H1 (cell line): ENCODE results near the gene A3GALT2. TPM values are rescaled to one million over a fixed set of nuclear protein-coding genes. Genes with fewer than 3 reads are reported as not detected.

Experiments
- polyA plus RNA-seq, 7 experiments: library from polyadenylated mRNA; depleted of rRNA in 3 of 7; stranded (reverse) in 5 of 7; unstranded in 2 of 7; fragments of >200 nt in 5 of 7; fragments of 200-250 nt in 2 of 7; gene quantifications; 1 replicate in 5 of 7; 2 replicates in 1 of 7; 4 replicates in 1 of 7; pipeline versions ENCODE4 v1.2.1 to v1.2.3, GENCODE V29; 2011 to 2013; ENCODE audit warnings: missing spikeins in 2 of 7, mixed read lengths in 2 of 7
- total RNA-seq: library from RNA; stranded (reverse); fragmentation: NEBNext Ultra II Directional; extraction: Animal tissue kit (Norgen Biotek cat#: 25700); gene quantifications from 2 replicates; pipeline ENCODE4 v1.2.1, GENCODE V29; 2021
- TF ChIP-seq, protein P1 (sequence below): fragments of 300-600 bp; sonication (generic); IDR thresholded peaks from 2 replicates; pipeline ENCODE4 v1.7.1; 2012; ENCODE audit warnings: low read length, moderate library complexity, mild to moderate bottlenecking, inconsistent platforms; ENCODE audit not compliant: insufficient replicate concordance

A3GALT2 gene
- total and polyA plus RNA-seq, 2 of the 8 experiments (the other 6 are each of a cell fraction or from before 2014, with no cell fraction given), result not detected

DNA sequence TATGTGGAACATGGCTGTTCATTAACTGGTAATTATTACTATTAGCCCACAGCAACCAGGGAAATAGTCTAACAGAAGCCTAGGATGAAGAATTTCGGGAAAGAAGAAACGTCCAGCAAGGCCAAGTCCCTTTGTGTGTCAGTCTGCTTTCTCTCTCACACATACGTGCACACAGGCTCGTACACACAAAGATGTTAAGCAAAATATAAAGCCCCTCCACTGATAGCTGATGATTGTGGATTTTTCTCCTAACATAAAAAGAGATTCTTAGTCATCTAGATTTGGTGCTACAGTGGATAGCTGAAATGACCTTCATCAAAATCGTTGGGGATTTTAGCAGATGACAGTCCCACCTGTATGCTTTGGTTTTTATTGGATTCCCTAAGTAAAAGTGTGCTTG is 42.1 kb upstream of the A3GALT2 start (continued):
- TF ChIP-seq, protein P1, sequence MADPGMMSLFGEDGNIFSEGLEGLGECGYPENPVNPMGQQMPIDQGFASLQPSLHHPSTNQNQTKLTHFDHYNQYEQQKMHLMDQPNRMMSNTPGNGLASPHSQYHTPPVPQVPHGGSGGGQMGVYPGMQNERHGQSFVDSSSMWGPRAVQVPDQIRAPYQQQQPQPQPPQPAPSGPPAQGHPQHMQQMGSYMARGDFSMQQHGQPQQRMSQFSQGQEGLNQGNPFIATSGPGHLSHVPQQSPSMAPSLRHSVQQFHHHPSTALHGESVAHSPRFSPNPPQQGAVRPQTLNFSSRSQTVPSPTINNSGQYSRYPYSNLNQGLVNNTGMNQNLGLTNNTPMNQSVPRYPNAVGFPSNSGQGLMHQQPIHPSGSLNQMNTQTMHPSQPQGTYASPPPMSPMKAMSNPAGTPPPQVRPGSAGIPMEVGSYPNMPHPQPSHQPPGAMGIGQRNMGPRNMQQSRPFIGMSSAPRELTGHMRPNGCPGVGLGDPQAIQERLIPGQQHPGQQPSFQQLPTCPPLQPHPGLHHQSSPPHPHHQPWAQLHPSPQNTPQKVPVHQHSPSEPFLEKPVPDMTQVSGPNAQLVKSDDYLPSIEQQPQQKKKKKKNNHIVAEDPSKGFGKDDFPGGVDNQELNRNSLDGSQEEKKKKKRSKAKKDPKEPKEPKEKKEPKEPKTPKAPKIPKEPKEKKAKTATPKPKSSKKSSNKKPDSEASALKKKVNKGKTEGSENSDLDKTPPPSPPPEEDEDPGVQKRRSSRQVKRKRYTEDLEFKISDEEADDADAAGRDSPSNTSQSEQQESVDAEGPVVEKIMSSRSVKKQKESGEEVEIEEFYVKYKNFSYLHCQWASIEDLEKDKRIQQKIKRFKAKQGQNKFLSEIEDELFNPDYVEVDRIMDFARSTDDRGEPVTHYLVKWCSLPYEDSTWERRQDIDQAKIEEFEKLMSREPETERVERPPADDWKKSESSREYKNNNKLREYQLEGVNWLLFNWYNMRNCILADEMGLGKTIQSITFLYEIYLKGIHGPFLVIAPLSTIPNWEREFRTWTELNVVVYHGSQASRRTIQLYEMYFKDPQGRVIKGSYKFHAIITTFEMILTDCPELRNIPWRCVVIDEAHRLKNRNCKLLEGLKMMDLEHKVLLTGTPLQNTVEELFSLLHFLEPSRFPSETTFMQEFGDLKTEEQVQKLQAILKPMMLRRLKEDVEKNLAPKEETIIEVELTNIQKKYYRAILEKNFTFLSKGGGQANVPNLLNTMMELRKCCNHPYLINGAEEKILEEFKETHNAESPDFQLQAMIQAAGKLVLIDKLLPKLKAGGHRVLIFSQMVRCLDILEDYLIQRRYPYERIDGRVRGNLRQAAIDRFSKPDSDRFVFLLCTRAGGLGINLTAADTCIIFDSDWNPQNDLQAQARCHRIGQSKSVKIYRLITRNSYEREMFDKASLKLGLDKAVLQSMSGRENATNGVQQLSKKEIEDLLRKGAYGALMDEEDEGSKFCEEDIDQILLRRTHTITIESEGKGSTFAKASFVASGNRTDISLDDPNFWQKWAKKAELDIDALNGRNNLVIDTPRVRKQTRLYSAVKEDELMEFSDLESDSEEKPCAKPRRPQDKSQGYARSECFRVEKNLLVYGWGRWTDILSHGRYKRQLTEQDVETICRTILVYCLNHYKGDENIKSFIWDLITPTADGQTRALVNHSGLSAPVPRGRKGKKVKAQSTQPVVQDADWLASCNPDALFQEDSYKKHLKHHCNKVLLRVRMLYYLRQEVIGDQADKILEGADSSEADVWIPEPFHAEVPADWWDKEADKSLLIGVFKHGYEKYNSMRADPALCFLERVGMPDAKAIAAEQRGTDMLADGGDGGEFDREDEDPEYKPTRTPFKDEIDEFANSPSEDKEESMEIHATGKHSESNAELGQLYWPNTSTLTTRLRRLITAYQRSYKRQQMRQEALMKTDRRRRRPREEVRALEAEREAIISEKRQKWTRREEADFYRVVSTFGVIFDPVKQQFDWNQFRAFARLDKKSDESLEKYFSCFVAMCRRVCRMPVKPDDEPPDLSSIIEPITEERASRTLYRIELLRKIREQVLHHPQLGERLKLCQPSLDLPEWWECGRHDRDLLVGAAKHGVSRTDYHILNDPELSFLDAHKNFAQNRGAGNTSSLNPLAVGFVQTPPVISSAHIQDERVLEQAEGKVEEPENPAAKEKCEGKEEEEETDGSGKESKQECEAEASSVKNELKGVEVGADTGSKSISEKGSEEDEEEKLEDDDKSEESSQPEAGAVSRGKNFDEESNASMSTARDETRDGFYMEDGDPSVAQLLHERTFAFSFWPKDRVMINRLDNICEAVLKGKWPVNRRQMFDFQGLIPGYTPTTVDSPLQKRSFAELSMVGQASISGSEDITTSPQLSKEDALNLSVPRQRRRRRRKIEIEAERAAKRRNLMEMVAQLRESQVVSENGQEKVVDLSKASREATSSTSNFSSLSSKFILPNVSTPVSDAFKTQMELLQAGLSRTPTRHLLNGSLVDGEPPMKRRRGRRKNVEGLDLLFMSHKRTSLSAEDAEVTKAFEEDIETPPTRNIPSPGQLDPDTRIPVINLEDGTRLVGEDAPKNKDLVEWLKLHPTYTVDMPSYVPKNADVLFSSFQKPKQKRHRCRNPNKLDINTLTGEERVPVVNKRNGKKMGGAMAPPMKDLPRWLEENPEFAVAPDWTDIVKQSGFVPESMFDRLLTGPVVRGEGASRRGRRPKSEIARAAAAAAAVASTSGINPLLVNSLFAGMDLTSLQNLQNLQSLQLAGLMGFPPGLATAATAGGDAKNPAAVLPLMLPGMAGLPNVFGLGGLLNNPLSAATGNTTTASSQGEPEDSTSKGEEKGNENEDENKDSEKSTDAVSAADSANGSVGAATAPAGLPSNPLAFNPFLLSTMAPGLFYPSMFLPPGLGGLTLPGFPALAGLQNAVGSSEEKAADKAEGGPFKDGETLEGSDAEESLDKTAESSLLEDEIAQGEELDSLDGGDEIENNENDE, result no peak
